Measurements from ENCODE around the gene DCUN1D2. TPM values are rescaled to one million over a fixed set of nuclear protein-coding genes. Genes with fewer than 3 reads are reported as not detected.
"Not testable (repeated sequence)": the region's sequence is repeated elsewhere in the genome, so short reads cannot be mapped to it uniquely, and the experiment has no call there.

Gene DCUN1D2
- polyA plus RNA-seq, 12 donors, result 8.0 to 21.9 (median 15.7) TPM; not detected in 1

GRCh38 chr13:113468029-113468428, 22.5 kb downstream of the DCUN1D2 start:
- no peak for DNase-seq

GRCh38 chr13:113466383-113466782, 24.1 kb downstream of the DCUN1D2 start:
- no peak for DNase-seq

- no peak for DNase-seq
Measured at GRCh38 chr13:113465300-113465699, 25.2 kb downstream of the DCUN1D2 start.

GRCh38 chr13:113464476-113464875, 26.0 kb downstream of the DCUN1D2 start:
- DNase-seq, result no peak

GRCh38 chr13:113461022-113461751, 29.3 kb downstream of the DCUN1D2 start:
- DNase-seq, result no peak

GRCh38 chr13:113460599-113460998, 29.9 kb downstream of the DCUN1D2 start:
- DNase-seq, result no peak

GRCh38 chr13:113460064-113460555, 30.4 kb downstream of the DCUN1D2 start:
- DNase-seq, result no peak

- no peak for DNase-seq
Measured at GRCh38 chr13:113458253-113459065, 32.1 kb downstream of the DCUN1D2 start.

- no peak for DNase-seq
Measured at GRCh38 chr13:113457510-113457909, 33.0 kb downstream of the DCUN1D2 start.

- no peak for DNase-seq
Measured at GRCh38 chr13:113456116-113456702, 34.3 kb downstream of the DCUN1D2 start.

- no peak for DNase-seq
Measured at GRCh38 chr13:113455384-113455783, 35.1 kb downstream of the DCUN1D2 start.

- DNase-seq, result no peak
Measured at GRCh38 chr13:113454936-113455335, 35.6 kb downstream of the DCUN1D2 start.

- peak; percentile 39 for DNase-seq
Measured at GRCh38 chr13:113452942-113453901, 37.3 kb downstream of the DCUN1D2 start, which contains the start of gene ADPRHL1. Gene ADPRHL1, minus strand, starts transcription at chr13:113453488. Its CDS starts 51 bp downstream, at chr13:113453437.

- no peak for DNase-seq
Measured at GRCh38 chr13:113452466-113452865, 38.0 kb downstream of the DCUN1D2 start.

GRCh38 chr13:113451951-113452421, 38.5 kb downstream of the DCUN1D2 start:
- DNase-seq, result no peak

GRCh38 chr13:113450861-113451620, 39.5 kb downstream of the DCUN1D2 start:
- DNase-seq, result not testable (repeated sequence)

- not testable (repeated sequence) for DNase-seq
Measured at GRCh38 chr13:113450348-113450744, 40.2 kb downstream of the DCUN1D2 start.

GRCh38 chr13:113449693-113450347, 40.7 kb downstream of the DCUN1D2 start:
- no peak for DNase-seq

GRCh38 chr13:113448885-113449692, 41.4 kb downstream of the DCUN1D2 start:
- DNase-seq, result no peak
